HG02970 (cell line): Measurements from ENCODE around the gene PCARE.
"Not testable (repeated sequence)": the region's sequence is repeated elsewhere in the genome, so short reads cannot be mapped to it uniquely, and the experiment has no call there.

Source experiments
- ATAC-seq: cut with Tn5 transposase; IDR thresholded peaks from one replicate; pipeline ENCODE4 v1.9.1; 2021; ENCODE audit warnings: mild to moderate bottlenecking, moderate library complexity, moderate number of reproducible peaks; ENCODE audit not compliant: unreplicated experiment, low FRiP score

Gene PCARE

GRCh38 chr2:29100564-29100963 is 26.2 kb upstream of the PCARE start:
- no peak for ATAC-seq

GRCh38 chr2:29097569-29097968 is 23.2 kb upstream of the PCARE start:
- no peak for ATAC-seq

- ATAC-seq, result no peak
These were observed 22.6 kb upstream of the PCARE start for GRCh38 chr2:29096969-29097368.

GRCh38 chr2:29090311-29090710 is 16.0 kb upstream of the PCARE start:
- ATAC-seq, result not testable (repeated sequence)

- ATAC-seq, result no peak
These were observed 10.2 kb upstream of the PCARE start for GRCh38 chr2:29084554-29084953.

- ATAC-seq, result no peak
These were observed 8.6 kb upstream of the PCARE start for GRCh38 chr2:29082804-29083495.

GRCh38 chr2:29080886-29081743 is 6.8 kb upstream of the PCARE start:
- ATAC-seq, result no peak

GRCh38 chr2:29079887-29080286 is 5.6 kb upstream of the PCARE start:
- no peak for ATAC-seq

GRCh38 chr2:29075894-29076705 is 1.8 kb upstream of the PCARE start:
- no peak for ATAC-seq

- ATAC-seq, result no peak
These were observed 390 bp downstream of the PCARE start for GRCh38 chr2:29073933-29074332.

- ATAC-seq, result no peak
These were observed 1.2 kb downstream of the PCARE start for GRCh38 chr2:29072971-29073725.

- ATAC-seq, result no peak
These were observed 2.1 kb downstream of the PCARE start for GRCh38 chr2:29072251-29072650.

GRCh38 chr2:29071032-29071975 is 3.0 kb downstream of the PCARE start:
- ATAC-seq, result no peak

GRCh38 chr2:29070526-29070925 is 3.8 kb downstream of the PCARE start:
- ATAC-seq, result no peak

GRCh38 chr2:29068513-29068912 is 5.8 kb downstream of the PCARE start:
- ATAC-seq, result no peak

GRCh38 chr2:29066997-29067605 is 7.2 kb downstream of the PCARE start:
- no peak for ATAC-seq

GRCh38 chr2:29066271-29066860 is 8.0 kb downstream of the PCARE start:
- no peak for ATAC-seq

GRCh38 chr2:29065068-29065811 is 9.1 kb downstream of the PCARE start:
- no peak for ATAC-seq
